Measurements from ENCODE around the gene PMPCA.
"Not testable (repeated sequence)": the region's sequence is repeated elsewhere in the genome, so short reads cannot be mapped to it uniquely, and the experiment has no call there.

The PMPCA gene

DNA sequence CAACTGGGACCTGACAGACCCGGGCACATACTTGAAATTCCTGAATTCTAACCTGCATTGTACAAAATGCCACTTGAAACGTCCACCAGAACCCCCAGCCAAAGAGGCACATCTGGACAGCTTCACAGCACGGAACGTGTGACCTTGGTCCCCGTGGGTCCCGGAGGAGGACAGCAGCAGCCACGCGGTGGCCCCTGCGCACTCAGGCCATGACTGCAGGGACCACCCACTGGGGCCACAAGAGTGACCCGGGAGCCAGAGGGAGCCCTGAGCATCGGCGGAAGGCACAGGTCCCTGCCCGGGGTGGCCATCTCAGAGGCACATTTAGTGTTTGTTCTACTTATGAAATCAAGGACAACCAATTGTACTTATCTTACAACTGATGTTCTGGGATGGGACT lies 8.4 kb upstream of the PMPCA start:
- TF ChIP-seq CTCF (IDR thresholded peaks at IDR 0.05; ENCODE audit: low read depth, low read length): no peak
- Histone ChIP-seq H3K27ac (no peak overlapping the region), H3K36me3 (peaks cover 53% of the 10 kb centered on the region)

GRCh38 chr9:136403538-136403914 lies 6.9 kb upstream of the PMPCA start:
- Histone ChIP-seq H3K27ac (no peak overlapping the region), H3K36me3 (peaks cover 49% of the 10 kb centered on the region), H3K27me3 (ENCODE audit: insufficient read depth, low read depth, severe bottlenecking) (no peaks in the 10 kb centered on the region), H3K4me3 (ENCODE audit: low read depth, low read length) (no peak overlapping the region), H3K9me3 (ENCODE audit: severe bottlenecking) (no peaks in the 10 kb centered on the region)
- DNase-seq: no peak
- no peak for TF ChIP-seq CTCF (IDR thresholded peaks at IDR 0.05; ENCODE audit: low read depth, low read length)

More for the DNA sequence above, 8.4 kb upstream of the PMPCA start:
- Histone ChIP-seq H3K4me3 (ENCODE audit: low read depth, low read length) (no peak overlapping the region), H3K9me3 (ENCODE audit: severe bottlenecking) (no peaks in the 10 kb centered on the region), H3K27me3 (ENCODE audit: insufficient read depth, low read depth, severe bottlenecking) (no peaks in the 10 kb centered on the region)
- DNase-seq: no peak

GRCh38 chr9:136403915-136404800 lies 6.3 kb upstream of the PMPCA start:
- Histone ChIP-seq H3K4me3 (ENCODE audit: low read depth, low read length) (no peak overlapping the region), H3K36me3 (peaks cover 45% of the 10 kb centered on the region), H3K27me3 (ENCODE audit: insufficient read depth, low read depth, severe bottlenecking) (no peaks in the 10 kb centered on the region), H3K27ac (no peak overlapping the region), H3K9me3 (ENCODE audit: severe bottlenecking) (no peaks in the 10 kb centered on the region)
- DNase-seq: no peak
- no peak for TF ChIP-seq CTCF (IDR thresholded peaks at IDR 0.05; ENCODE audit: low read depth, low read length)

- DNase-seq: no peak
- H3K9me3 ChIP-seq (ENCODE audit: severe bottlenecking): no peaks in the 10 kb centered on the region
- H3K36me3 ChIP-seq: peaks cover 45% of the 10 kb centered on the region
- no peak for TF ChIP-seq CTCF (IDR thresholded peaks at IDR 0.05; ENCODE audit: low read depth, low read length)
- H3K4me3 ChIP-seq (ENCODE audit: low read depth, low read length): no peak overlapping the region
- no peaks in the 10 kb centered on the region for H3K27me3 ChIP-seq (ENCODE audit: insufficient read depth, low read depth, severe bottlenecking)
- no peak overlapping the region for H3K27ac ChIP-seq
Observed at GRCh38 chr9:136404801-136405136, 5.7 kb upstream of the PMPCA start.

- Histone ChIP-seq H3K9me3 (ENCODE audit: severe bottlenecking) (no peaks in the 10 kb centered on the region), H3K36me3 (peaks cover 45% of the 10 kb centered on the region), H3K27me3 (ENCODE audit: insufficient read depth, low read depth, severe bottlenecking) (no peaks in the 10 kb centered on the region), H3K27ac (no peak overlapping the region), H3K4me3 (ENCODE audit: low read depth, low read length) (no peak overlapping the region)
- no peak for TF ChIP-seq CTCF (IDR thresholded peaks at IDR 0.05; ENCODE audit: low read depth, low read length)
- DNase-seq: no peak
Observed at GRCh38 chr9:136405481-136405880, 5.0 kb upstream of the PMPCA start.

DNA sequence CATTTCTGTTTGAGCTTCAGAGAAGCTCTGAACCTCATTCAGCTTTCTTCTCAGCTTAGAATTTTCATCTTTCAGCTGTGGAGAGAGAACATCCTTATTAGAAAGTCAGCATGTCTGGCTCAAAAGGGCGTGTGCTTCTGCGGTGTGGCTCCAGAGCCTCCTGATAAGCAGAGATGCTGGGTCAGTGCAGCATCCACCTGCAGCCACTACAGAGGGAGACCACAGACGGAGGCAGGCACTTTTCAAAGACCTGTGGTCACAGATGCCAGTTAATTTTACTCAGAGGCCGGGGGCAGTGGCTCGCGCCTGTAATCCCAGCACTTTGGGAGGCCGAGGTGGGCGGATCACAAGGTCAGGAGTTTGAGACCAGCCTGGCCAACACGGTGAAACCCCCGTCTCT lies 4.6 kb upstream of the PMPCA start:
- H3K27me3 ChIP-seq (ENCODE audit: insufficient read depth, low read depth, severe bottlenecking); DNase-seq; H3K4me3 ChIP-seq (ENCODE audit: low read depth, low read length); H3K27ac ChIP-seq; H3K9me3 ChIP-seq (ENCODE audit: severe bottlenecking): not testable (repeated sequence)
- peaks cover 49% of the 10 kb centered on the region for H3K36me3 ChIP-seq

DNA sequence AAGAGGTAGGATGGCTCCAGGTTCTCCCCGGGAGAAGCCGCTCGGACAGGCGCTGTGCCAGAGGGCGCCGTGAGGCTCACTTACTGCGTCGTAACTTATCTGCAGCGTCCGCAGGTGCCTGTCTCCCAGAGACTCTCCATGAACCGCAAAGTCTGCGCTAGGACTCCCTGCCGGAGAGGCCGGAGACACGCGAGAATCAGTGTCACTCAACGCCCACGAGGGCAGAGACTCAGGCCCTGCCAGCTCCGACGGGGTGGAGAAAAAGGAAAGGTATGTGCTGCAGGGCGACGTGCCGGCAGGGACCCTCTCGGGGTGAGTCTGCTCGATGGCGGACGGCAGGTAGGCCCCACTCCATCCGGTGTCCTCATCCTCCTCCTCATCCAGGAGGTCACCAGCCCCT lies 3.4 kb upstream of the PMPCA start:
- H3K36me3 ChIP-seq: peaks cover 49% of the 10 kb centered on the region
- H3K4me3 ChIP-seq (ENCODE audit: low read depth, low read length); H3K9me3 ChIP-seq (ENCODE audit: severe bottlenecking); H3K27me3 ChIP-seq (ENCODE audit: insufficient read depth, low read depth, severe bottlenecking); DNase-seq; H3K27ac ChIP-seq: not testable (repeated sequence)

All from WERI-Rb-1 (cell line).